Testis (tissue), 3 donors: ENCODE results near the gene CA12. TPM values are rescaled to one million over a fixed set of nuclear protein-coding genes. Genes with fewer than 3 reads are reported as not detected.

Experiments
- DNase-seq: peaks from one replicate; pipeline ENCODE4 v3.0.0-alpha.2; 2019
- H3K27ac ChIP-seq, 2 donors: fragments of 200-600 bp; sonication (generic); one replicate each; pipeline ENCODE4 v1.5.1; 2019
- H3K27me3 ChIP-seq: fragments of 200-600 bp; sonication (generic); one replicate; pipeline ENCODE4 v1.5.1; 2019
- H3K36me3 ChIP-seq: fragments of 200-600 bp; sonication (generic); one replicate; pipeline ENCODE4 v1.5.1; 2017; ENCODE audit warnings: low read depth; ENCODE audit errors: missing control alignments
- H3K4me1 ChIP-seq: fragments of 200-600 bp; sonication (generic); one replicate; pipeline ENCODE4 v1.5.1; 2019
- H3K4me3 ChIP-seq, 2 donors: fragments of 200-600 bp; sonication (generic); one replicate each; pipeline ENCODE4 v1.5.1; 2017 to 2019
- H3K9me3 ChIP-seq: fragments of 200-600 bp; sonication (generic); one replicate; pipeline ENCODE4 v1.5.1; 2017
- CTCF ChIP-seq, 3 experiments: fragments of 450-650 bp in 2 of 3; fragments of 200-600 bp in 1 of 3; sonication (generic) in 1 of 3; IDR thresholded peaks; one replicate each; pipeline ENCODE4 v1.5.1; 2016 to 2019; ENCODE audit warnings: antibody characterized with exemption in 3 of 3, mild to moderate bottlenecking in 2 of 3, moderate library complexity in 1 of 3
- POLR2A ChIP-seq: fragments of 450-650 bp; IDR thresholded peaks from one replicate; pipeline ENCODE4 v1.6.1; 2017; ENCODE audit warnings: antibody characterized with exemption, mild to moderate bottlenecking, moderate library complexity
- WGBS, 2 donors: methylation state at CpG; one replicate each; pipeline ENCODE4 v1.1.5; 2018; 5-methylcytosine and 5-hydroxymethylcytosine counted together
- intact Hi-C: fragments of 100-400 bp; cut with DNase I; formaldehyde crosslinking; loops from one replicate; pipeline ENCODE4 v1.15.1; 2023; ENCODE audit warnings: low total_unique reads
- polyA plus RNA-seq: library from polyadenylated mRNA; stranded (reverse); fragments of 350-450 nt; fragmentation: Illumina TruSeq; extraction: RNeasy Lipid Tissue Mini Kit (QIAGEN cat#74804); gene quantifications from one replicate; pipeline ENCODE4 v1.2.3, GENCODE V29; 2014; ENCODE audit warnings: low read depth, low replicate concordance; ENCODE audit not compliant: insufficient read depth
- total RNA-seq, 2 donors: library from RNA; depleted of rRNA; stranded (reverse); fragments of >200 nt; gene quantifications; one replicate each; pipeline ENCODE4 v1.2.3, GENCODE V29; 2016

CA12 gene
- total and polyA plus RNA-seq, 3 donors from 2014 or later: 0.55 to 8.0 (median 0.68) TPM

- H3K4me1 ChIP-seq: no peaks in the 10 kb centered on the region
- no peak overlapping the region for H3K4me3 ChIP-seq
- no peaks in the 10 kb centered on the region for H3K9me3 ChIP-seq
- no peaks in the 10 kb centered on the region for H3K27me3 ChIP-seq
- no peak overlapping the region for H3K27ac ChIP-seq
- intact Hi-C loops: no loop called here
- TF ChIP-seq POLR2A: no peak
- no peak for TF ChIP-seq CTCF (IDR thresholded peaks at IDR 0.05)
- WGBS, 2 donors: 87 to 92% methylated on average over 3 of the region's 3 CpGs
- DNase-seq: no peak
- H3K36me3 ChIP-seq: no peaks in the 10 kb centered on the region
These were observed 23.9 kb downstream of the CA12 start for GRCh38 chr15:63357731-63358130.

- H3K4me1 ChIP-seq: no peaks in the 10 kb centered on the region
- no peak overlapping the region for H3K4me3 ChIP-seq
- no peak overlapping the region for H3K27ac ChIP-seq
- WGBS, 2 donors: 84 to 88% methylated on average over 4 of the region's 4 CpGs
- no peaks in the 10 kb centered on the region for H3K36me3 ChIP-seq
- DNase-seq: no peak
- TF ChIP-seq POLR2A: no peak
- TF ChIP-seq CTCF (IDR thresholded peaks at IDR 0.05): no peak
- intact Hi-C loops: no loop called here
- H3K9me3 ChIP-seq: no peaks in the 10 kb centered on the region
- no peaks in the 10 kb centered on the region for H3K27me3 ChIP-seq
These were observed 24.6 kb downstream of the CA12 start for GRCh38 chr15:63357061-63357460.

GRCh38 chr15:63354821-63355650, 26.6 kb downstream of the CA12 start:
- 80 to 83% methylated on average over 17 to 22 of the region's 22 CpGs for WGBS, 2 donors
- no peak overlapping the region for H3K4me3 ChIP-seq
- TF ChIP-seq CTCF (IDR thresholded peaks at IDR 0.05) (no peak), POLR2A (no peak)
- no peaks in the 10 kb centered on the region for H3K4me1 ChIP-seq
- H3K27ac ChIP-seq: no peak overlapping the region
- no peak for DNase-seq
- no peaks in the 10 kb centered on the region for H3K27me3 ChIP-seq
- intact Hi-C loops: no loop called here
- no peaks in the 10 kb centered on the region for H3K9me3 ChIP-seq
- no peaks in the 10 kb centered on the region for H3K36me3 ChIP-seq

- TF ChIP-seq CTCF (IDR thresholded peaks at IDR 0.05): no peak
- TF ChIP-seq POLR2A: no peak
- Histone ChIP-seq H3K27ac (no peak overlapping the region), H3K36me3 (no peaks in the 10 kb centered on the region), H3K9me3 (no peaks in the 10 kb centered on the region), H3K4me3 (no peak overlapping the region), H3K4me1 (no peaks in the 10 kb centered on the region), H3K27me3 (no peaks in the 10 kb centered on the region)
- 93 to 95% methylated on average over 5 of the region's 5 CpGs for WGBS, 2 donors
- intact Hi-C loops: no loop called here
- DNase-seq: no peak
These were observed 27.8 kb downstream of the CA12 start for GRCh38 chr15:63353887-63354286.

GRCh38 chr15:63353261-63353660, 28.4 kb downstream of the CA12 start:
- intact Hi-C loops: no loop called here
- Histone ChIP-seq H3K27me3 (no peaks in the 10 kb centered on the region), H3K27ac (no peak overlapping the region), H3K4me1 (peaks cover 5% of the 10 kb centered on the region), H3K9me3 (no peaks in the 10 kb centered on the region), H3K4me3 (no peak overlapping the region), H3K36me3 (no peaks in the 10 kb centered on the region)
- no peak for DNase-seq
- no peak for TF ChIP-seq POLR2A
- no peak for TF ChIP-seq CTCF (IDR thresholded peaks at IDR 0.05)
- WGBS, 2 donors: 80 to 81% methylated on average over 8 of the region's 8 CpGs
